ENCODE results near the gene NAP1L4.

The NAP1L4 gene

GRCh38 chr11:2983908-2984307 lies 8.2 kb downstream of the NAP1L4 start:
- Histone ChIP-seq H3K9me3 (ENCODE audit: control insufficient read depth in 5 of 5, low read length in 5 of 5) (no peaks in the 10 kb centered on the region), H3K36me3 (ENCODE audit: control insufficient read depth in 5 of 5, insufficient read depth in 5 of 5, low read length in 5 of 5) (peaks cover under 1 to 4% (median 3%) of the 10 kb centered on the region in 5 donors), H3K4me3 (ENCODE audit: low read depth in 1 of 5, low read length in 5 of 5) (no peak overlapping the region), H3K4me1 (ENCODE audit: control insufficient read depth in 5 of 5, insufficient read depth in 5 of 5, low read length in 5 of 5) (peaks cover 3 to 38% (median 34%) of the 10 kb centered on the region in 5 donors), H3K27me3 (ENCODE audit: control insufficient read depth in 5 of 5, insufficient read depth in 4 of 5, low read length in 5 of 5) (no peaks in the 10 kb centered on the region), H3K27ac (ENCODE audit: low read depth, low read length) (no peak overlapping the region), H3K9ac (ENCODE audit: low read length in 5 of 5) (no peak overlapping the region)

DNA sequence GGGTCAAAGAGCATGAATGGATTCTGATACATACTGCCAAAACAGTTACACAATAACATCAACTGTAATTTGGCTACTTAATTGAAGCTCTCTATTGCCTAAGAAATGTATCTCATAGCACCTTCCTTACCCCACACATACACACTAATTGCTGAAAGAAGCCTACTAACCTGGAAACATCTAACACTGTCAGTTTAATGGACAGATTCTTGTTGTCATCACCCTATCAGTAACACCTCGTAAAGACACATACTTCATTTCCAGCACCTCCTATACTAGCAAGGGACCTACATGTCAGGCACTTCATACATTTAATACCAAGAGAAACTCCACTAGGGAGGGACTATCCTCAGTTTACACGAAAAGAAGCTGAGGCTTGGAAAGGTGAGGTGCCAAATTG lies 9.9 kb downstream of the NAP1L4 start:
- peaks cover 0 to 24% (median 19%) of the 10 kb centered on the region in 5 donors for H3K4me1 ChIP-seq (ENCODE audit: control insufficient read depth in 5 of 5, insufficient read depth in 5 of 5, low read length in 5 of 5)
- H3K4me3 ChIP-seq (ENCODE audit: low read depth in 1 of 5, low read length in 5 of 5), result no peak overlapping the region
- no peaks in the 10 kb centered on the region for H3K27me3 ChIP-seq (ENCODE audit: control insufficient read depth in 5 of 5, insufficient read depth in 4 of 5, low read length in 5 of 5)
- no peak overlapping the region for H3K27ac ChIP-seq (ENCODE audit: low read depth, low read length)
- no peaks in the 10 kb centered on the region for H3K9me3 ChIP-seq (ENCODE audit: control insufficient read depth in 5 of 5, low read length in 5 of 5)
- peaks cover 14 to 21% (median 17%) of the 10 kb centered on the region in 5 donors for H3K36me3 ChIP-seq (ENCODE audit: control insufficient read depth in 5 of 5, insufficient read depth in 5 of 5, low read length in 5 of 5)
- H3K9ac ChIP-seq (ENCODE audit: low read length in 5 of 5), result no peak overlapping the region

- Histone ChIP-seq H3K27ac (ENCODE audit: low read depth, low read length) (no peak overlapping the region), H3K4me1 (ENCODE audit: control insufficient read depth in 5 of 5, insufficient read depth in 5 of 5, low read length in 5 of 5) (peaks cover 0 to 25% (median 14%) of the 10 kb centered on the region in 5 donors)
Observed at GRCh38 chr11:2981130-2981529, 11.0 kb downstream of the NAP1L4 start.

GRCh38 chr11:2980168-2980840 lies 11.8 kb downstream of the NAP1L4 start:
- peaks cover 18 to 39% (median 34%) of the 10 kb centered on the region in 5 donors for H3K36me3 ChIP-seq (ENCODE audit: control insufficient read depth in 5 of 5, insufficient read depth in 5 of 5, low read length in 5 of 5)

More at GRCh38 chr11:2981130-2981529, 11.0 kb downstream of the NAP1L4 start:
- H3K9ac ChIP-seq (ENCODE audit: low read length in 5 of 5), result no peak overlapping the region
- H3K27me3 ChIP-seq (ENCODE audit: control insufficient read depth in 5 of 5, insufficient read depth in 4 of 5, low read length in 5 of 5), result no peaks in the 10 kb centered on the region
- no peak overlapping the region for H3K4me3 ChIP-seq (ENCODE audit: low read depth in 1 of 5, low read length in 5 of 5)
- H3K9me3 ChIP-seq (ENCODE audit: control insufficient read depth in 5 of 5, low read length in 5 of 5), result no peaks in the 10 kb centered on the region
- H3K36me3 ChIP-seq (ENCODE audit: control insufficient read depth in 5 of 5, insufficient read depth in 5 of 5, low read length in 5 of 5), result peaks cover 18 to 31% (median 26%) of the 10 kb centered on the region in 5 donors

GRCh38 chr11:2977113-2977512 lies 15.0 kb downstream of the NAP1L4 start:
- H3K9me3 ChIP-seq (ENCODE audit: control insufficient read depth in 5 of 5, low read length in 5 of 5), result no peaks in the 10 kb centered on the region
- H3K4me1 ChIP-seq (ENCODE audit: control insufficient read depth in 5 of 5, insufficient read depth in 5 of 5, low read length in 5 of 5), result peaks cover 0 to 10% (median 6%) of the 10 kb centered on the region in 5 donors
- H3K27me3 ChIP-seq (ENCODE audit: control insufficient read depth in 5 of 5, insufficient read depth in 4 of 5, low read length in 5 of 5), result no peaks in the 10 kb centered on the region
- H3K27ac ChIP-seq (ENCODE audit: low read depth, low read length), result no peak overlapping the region
- no peak overlapping the region for H3K9ac ChIP-seq (ENCODE audit: low read length in 5 of 5)
- H3K4me3 ChIP-seq (ENCODE audit: low read depth in 1 of 5, low read length in 5 of 5), result no peak overlapping the region
- H3K36me3 ChIP-seq (ENCODE audit: control insufficient read depth in 5 of 5, insufficient read depth in 5 of 5, low read length in 5 of 5), result peaks cover 26 to 69% (median 60%) of the 10 kb centered on the region in 5 donors

More at GRCh38 chr11:2980168-2980840, 11.8 kb downstream of the NAP1L4 start:
- Histone ChIP-seq H3K9ac (ENCODE audit: low read length in 5 of 5) (no peak overlapping the region), H3K4me3 (ENCODE audit: low read depth in 1 of 5, low read length in 5 of 5) (no peak overlapping the region), H3K27ac (ENCODE audit: low read depth, low read length) (no peak overlapping the region), H3K27me3 (ENCODE audit: control insufficient read depth in 5 of 5, insufficient read depth in 4 of 5, low read length in 5 of 5) (no peaks in the 10 kb centered on the region), H3K4me1 (ENCODE audit: control insufficient read depth in 5 of 5, insufficient read depth in 5 of 5, low read length in 5 of 5) (peaks cover 0 to 22% (median 14%) of the 10 kb centered on the region in 5 donors), H3K9me3 (ENCODE audit: control insufficient read depth in 5 of 5, low read length in 5 of 5) (no peaks in the 10 kb centered on the region)

DNA sequence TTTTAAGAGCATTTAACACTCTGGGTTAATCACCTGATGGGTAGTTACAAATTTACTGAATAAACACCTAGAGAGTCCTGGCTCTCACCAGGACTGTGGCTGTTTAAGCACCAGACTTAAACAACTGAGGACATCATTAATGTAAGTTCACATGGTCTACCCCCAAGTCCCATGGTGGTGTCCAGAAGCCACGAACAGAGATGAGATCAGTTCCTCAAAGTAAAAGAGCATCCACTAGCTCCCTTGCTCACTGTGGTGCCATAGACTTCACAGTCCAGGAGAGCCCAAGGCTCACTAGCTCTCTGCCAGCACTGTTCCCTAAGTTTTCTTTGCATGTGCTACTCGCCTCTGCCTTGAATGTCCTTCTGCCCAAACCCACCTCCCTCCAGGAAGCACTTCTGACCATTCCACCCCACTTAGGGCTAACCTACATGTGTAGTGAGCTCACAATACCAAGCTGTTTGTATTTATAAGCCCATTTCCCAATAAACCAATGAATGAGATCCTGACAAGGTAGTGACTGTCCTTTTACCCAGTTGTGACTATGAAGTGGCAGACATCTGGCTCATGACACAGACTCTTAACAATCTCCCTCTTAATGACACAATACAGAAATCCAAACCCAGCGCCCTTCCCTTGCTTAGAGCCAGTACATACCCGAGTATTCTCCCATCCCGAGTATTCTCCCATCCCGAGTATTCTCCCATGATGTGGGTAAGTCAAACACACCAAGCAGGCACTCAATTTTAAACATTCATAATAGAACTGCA lies 15.7 kb downstream of the NAP1L4 start:
- Histone ChIP-seq H3K9me3 (ENCODE audit: control insufficient read depth in 5 of 5, low read length in 5 of 5) (no peaks in the 10 kb centered on the region), H3K4me3 (ENCODE audit: low read depth in 1 of 5, low read length in 5 of 5) (no peak overlapping the region), H3K36me3 (ENCODE audit: control insufficient read depth in 5 of 5, insufficient read depth in 5 of 5, low read length in 5 of 5) (peaks cover 32 to 75% (median 66%) of the 10 kb centered on the region in 5 donors), H3K4me1 (ENCODE audit: control insufficient read depth in 5 of 5, insufficient read depth in 5 of 5, low read length in 5 of 5) (peaks cover 0 to 4% (median 0%) of the 10 kb centered on the region in 5 donors), H3K27ac (ENCODE audit: low read depth, low read length) (no peak overlapping the region), H3K9ac (ENCODE audit: low read length in 5 of 5) (no peak overlapping the region), H3K27me3 (ENCODE audit: control insufficient read depth in 5 of 5, insufficient read depth in 4 of 5, low read length in 5 of 5) (no peaks in the 10 kb centered on the region)

GRCh38 chr11:2975594-2975993 lies 16.5 kb downstream of the NAP1L4 start:
- H3K4me3 ChIP-seq (ENCODE audit: low read depth in 1 of 5, low read length in 5 of 5), result no peak overlapping the region
- H3K9ac ChIP-seq (ENCODE audit: low read length in 5 of 5), result no peak overlapping the region
- H3K36me3 ChIP-seq (ENCODE audit: control insufficient read depth in 5 of 5, insufficient read depth in 5 of 5, low read length in 5 of 5), result peaks cover 36 to 83% (median 73%) of the 10 kb centered on the region in 5 donors
- no peak overlapping the region for H3K27ac ChIP-seq (ENCODE audit: low read depth, low read length)
- peaks cover 0 to 5% (median 0%) of the 10 kb centered on the region in 5 donors for H3K4me1 ChIP-seq (ENCODE audit: control insufficient read depth in 5 of 5, insufficient read depth in 5 of 5, low read length in 5 of 5)
- no peaks in the 10 kb centered on the region for H3K27me3 ChIP-seq (ENCODE audit: control insufficient read depth in 5 of 5, insufficient read depth in 4 of 5, low read length in 5 of 5)
- H3K9me3 ChIP-seq (ENCODE audit: control insufficient read depth in 5 of 5, low read length in 5 of 5), result no peaks in the 10 kb centered on the region

DNA sequence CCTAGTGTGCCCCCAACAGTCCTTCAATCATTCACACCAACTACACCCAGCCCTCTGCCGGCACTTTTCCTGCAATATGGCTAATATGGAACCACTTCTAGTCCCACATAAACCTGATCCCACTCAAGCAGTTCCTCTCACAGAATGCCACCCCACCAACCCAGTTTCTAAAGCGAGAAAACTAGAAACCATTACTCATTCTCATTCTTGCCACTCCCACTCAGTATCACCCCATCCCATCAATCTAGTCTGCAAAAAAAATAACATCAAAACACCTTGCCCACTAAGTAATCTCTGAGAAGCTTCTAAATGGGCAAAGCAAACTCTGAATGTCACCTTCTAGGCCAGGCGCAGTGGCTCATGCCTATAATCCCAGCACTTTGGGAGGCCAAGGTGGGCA lies 17.9 kb downstream of the NAP1L4 start:
- no peaks in the 10 kb centered on the region for H3K27me3 ChIP-seq (ENCODE audit: control insufficient read depth in 5 of 5, insufficient read depth in 4 of 5, low read length in 5 of 5)
- H3K4me3 ChIP-seq (ENCODE audit: low read depth in 1 of 5, low read length in 5 of 5), result no peak overlapping the region
- no peak overlapping the region for H3K9ac ChIP-seq (ENCODE audit: low read length in 5 of 5)
- H3K36me3 ChIP-seq (ENCODE audit: control insufficient read depth in 5 of 5, insufficient read depth in 5 of 5, low read length in 5 of 5), result peaks cover 41 to 96% (median 86%) of the 10 kb centered on the region in 5 donors
- H3K9me3 ChIP-seq (ENCODE audit: control insufficient read depth in 5 of 5, low read length in 5 of 5), result no peaks in the 10 kb centered on the region
- H3K4me1 ChIP-seq (ENCODE audit: control insufficient read depth in 5 of 5, insufficient read depth in 5 of 5, low read length in 5 of 5), result peaks cover 0 to 5% (median 0%) of the 10 kb centered on the region in 5 donors
- no peak overlapping the region for H3K27ac ChIP-seq (ENCODE audit: low read depth, low read length)

GRCh38 chr11:2968341-2968900 lies 23.7 kb downstream of the NAP1L4 start:
- no peak overlapping the region for H3K9ac ChIP-seq (ENCODE audit: low read length in 5 of 5)
- peaks cover 34 to 96% (median 86%) of the 10 kb centered on the region in 5 donors for H3K36me3 ChIP-seq (ENCODE audit: control insufficient read depth in 5 of 5, insufficient read depth in 5 of 5, low read length in 5 of 5)
- no peaks in the 10 kb centered on the region for H3K27me3 ChIP-seq (ENCODE audit: control insufficient read depth in 5 of 5, insufficient read depth in 4 of 5, low read length in 5 of 5)
- H3K27ac ChIP-seq (ENCODE audit: low read depth, low read length), result no peak overlapping the region
- H3K9me3 ChIP-seq (ENCODE audit: control insufficient read depth in 5 of 5, low read length in 5 of 5), result no peaks in the 10 kb centered on the region
- H3K4me1 ChIP-seq (ENCODE audit: control insufficient read depth in 5 of 5, insufficient read depth in 5 of 5, low read length in 5 of 5), result peaks cover 0 to 13% (median 5%) of the 10 kb centered on the region in 5 donors
- H3K4me3 ChIP-seq (ENCODE audit: low read depth in 1 of 5, low read length in 5 of 5), result no peak overlapping the region

DNA sequence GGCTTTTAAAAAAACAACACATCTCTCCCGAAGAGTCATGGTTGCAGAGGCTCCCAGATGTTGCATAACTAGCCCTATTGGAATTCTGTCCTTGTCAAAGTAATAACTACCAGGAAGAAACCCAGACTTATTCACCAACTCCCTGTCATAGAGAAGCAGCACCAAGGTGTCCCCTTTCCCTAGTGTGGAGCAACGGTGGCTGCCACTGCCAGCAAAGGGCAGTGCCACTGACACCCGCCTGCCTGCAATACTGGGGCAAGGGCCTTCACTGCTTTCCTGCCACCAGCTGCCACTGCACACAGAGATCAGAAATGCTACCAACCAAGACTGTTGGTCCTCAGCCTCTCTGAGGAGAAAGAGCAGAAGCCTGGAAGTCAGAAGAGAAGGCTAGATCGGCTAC lies 27.3 kb downstream of the NAP1L4 start:
- H3K4me1 ChIP-seq (ENCODE audit: control insufficient read depth in 5 of 5, insufficient read depth in 5 of 5, low read length in 5 of 5), result peaks cover 0 to 8% (median 5%) of the 10 kb centered on the region in 5 donors
- H3K27ac ChIP-seq (ENCODE audit: low read depth, low read length), result no peak overlapping the region
- H3K9me3 ChIP-seq (ENCODE audit: control insufficient read depth in 5 of 5, low read length in 5 of 5), result no peaks in the 10 kb centered on the region
- no peak overlapping the region for H3K9ac ChIP-seq (ENCODE audit: low read length in 5 of 5)
- H3K4me3 ChIP-seq (ENCODE audit: low read depth in 1 of 5, low read length in 5 of 5), result no peak overlapping the region
- H3K27me3 ChIP-seq (ENCODE audit: control insufficient read depth in 5 of 5, insufficient read depth in 4 of 5, low read length in 5 of 5), result no peaks in the 10 kb centered on the region
- peaks cover 28 to 91% (median 86%) of the 10 kb centered on the region in 5 donors for H3K36me3 ChIP-seq (ENCODE audit: control insufficient read depth in 5 of 5, insufficient read depth in 5 of 5, low read length in 5 of 5)

All from subcutaneous abdominal adipose tissue (tissue), 5 donors.